NOMO-1 treated with dmso at 0.1 percent for 144 hours (cell line): Measurements from ENCODE around the gene KCNJ6.
"Not testable (repeated sequence)": the region's sequence is repeated elsewhere in the genome, so short reads cannot be mapped to it uniquely, and the experiment has no call there.

Source experiments
- DNase-seq: peaks from one replicate; lab custom pipeline; 2025; ENCODE audit not compliant: unreplicated experiment; lab: John Stamatoyannopoulos, UW

The KCNJ6 gene

GRCh38 chr21:37684547-37684946 lies 231.7 kb downstream of the KCNJ6 start:
- no peak for DNase-seq

DNA sequence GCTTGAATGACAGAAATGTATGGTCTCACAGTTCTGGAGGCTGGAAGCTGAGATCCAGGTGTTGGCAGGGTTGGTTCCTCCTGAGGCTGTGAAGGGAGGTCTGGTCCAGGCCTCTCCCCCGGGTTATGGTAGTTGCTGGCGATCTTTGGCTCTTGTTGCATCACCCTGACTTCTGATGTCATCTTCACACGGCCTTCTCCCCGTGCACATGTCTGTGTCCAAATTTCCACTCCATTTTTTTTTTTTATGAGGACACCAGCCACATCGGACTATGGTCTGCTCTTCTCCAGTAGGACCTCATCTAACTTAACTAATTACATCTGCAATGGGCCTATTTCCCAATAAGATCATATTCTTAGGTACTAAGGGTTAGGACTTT lies 232.2 kb downstream of the KCNJ6 start:
- DNase-seq = no peak

GRCh38 chr21:37683396-37684114 lies 232.7 kb downstream of the KCNJ6 start:
- DNase-seq = no peak

GRCh38 chr21:37682966-37683365 lies 233.3 kb downstream of the KCNJ6 start:
- DNase-seq = no peak

DNA sequence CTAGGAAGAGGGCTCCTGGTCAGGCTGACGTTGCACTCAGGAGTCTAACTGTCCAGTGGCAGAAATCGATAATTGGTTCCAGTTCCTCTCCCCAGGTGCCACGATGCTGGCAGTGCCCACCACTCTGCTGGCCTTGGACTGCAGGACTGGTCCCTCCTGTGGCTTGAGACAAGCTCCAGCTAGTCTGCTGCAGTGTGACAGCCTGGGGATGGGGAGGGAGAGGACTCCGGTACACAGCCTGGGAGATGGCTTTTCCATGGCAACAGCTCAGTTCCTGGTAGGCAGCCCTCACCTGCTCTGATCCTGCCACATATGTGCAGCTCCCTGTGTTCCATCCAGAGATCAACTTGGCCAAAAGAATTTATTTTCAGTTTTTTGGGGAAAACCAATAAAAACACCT lies 239.3 kb downstream of the KCNJ6 start:
- no peak for DNase-seq

DNA sequence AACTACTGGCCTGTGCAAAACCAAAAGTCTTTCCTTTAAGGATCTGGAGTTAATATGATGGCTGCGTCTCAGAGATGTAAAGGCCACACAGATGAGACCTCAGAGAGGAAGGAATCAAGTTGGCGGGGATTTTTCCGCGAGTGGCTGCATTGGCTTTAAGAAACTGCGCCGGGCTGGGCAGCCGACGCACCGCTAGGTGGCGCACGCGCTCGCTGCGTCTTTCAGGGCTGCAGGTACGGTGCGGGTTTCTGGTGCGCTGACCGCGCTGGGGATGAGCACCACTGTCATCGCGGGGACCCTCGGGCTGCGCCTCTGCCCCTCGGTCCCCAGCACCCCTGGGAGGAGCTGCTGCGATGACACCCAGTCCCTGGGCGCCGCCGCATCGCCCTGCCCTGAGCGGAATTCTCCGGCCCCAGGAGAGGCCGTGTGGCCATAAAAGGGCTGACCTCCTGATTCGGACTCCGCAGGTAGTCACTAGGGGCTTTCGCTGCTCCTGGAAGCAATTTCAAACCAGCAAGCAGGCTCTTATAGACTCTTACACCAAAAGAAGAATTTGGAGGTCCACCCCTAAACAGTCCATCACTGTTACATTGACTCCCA lies 241.0 kb downstream of the KCNJ6 start:
- DNase-seq = peak; percentile 0

GRCh38 chr21:37673801-37674575 lies 242.3 kb downstream of the KCNJ6 start:
- DNase-seq = no peak

DNA sequence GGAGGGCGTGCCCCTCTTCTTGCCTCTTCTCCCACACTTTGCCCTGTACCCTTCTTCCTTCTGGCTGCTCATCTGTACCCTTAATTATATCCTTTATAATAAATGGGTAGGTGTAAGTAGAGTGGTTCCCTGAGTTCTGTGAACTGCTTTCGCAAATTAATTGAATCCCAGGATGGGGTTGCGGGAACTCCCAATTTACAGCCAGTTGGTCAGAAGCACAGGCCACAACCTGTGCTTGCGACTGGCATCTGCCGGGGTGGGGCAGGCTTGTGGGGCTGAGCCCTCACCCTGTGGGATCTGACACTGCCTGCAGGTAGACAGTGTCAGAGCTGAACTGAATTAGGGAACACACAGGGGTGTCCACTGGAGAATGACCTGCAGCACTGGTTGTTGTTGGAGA lies 244.9 kb downstream of the KCNJ6 start:
- DNase-seq = no peak

GRCh38 chr21:37670883-37671282 lies 245.4 kb downstream of the KCNJ6 start:
- no peak for DNase-seq

GRCh38 chr21:37669249-37669648 lies 247.0 kb downstream of the KCNJ6 start:
- DNase-seq = no peak

DNA sequence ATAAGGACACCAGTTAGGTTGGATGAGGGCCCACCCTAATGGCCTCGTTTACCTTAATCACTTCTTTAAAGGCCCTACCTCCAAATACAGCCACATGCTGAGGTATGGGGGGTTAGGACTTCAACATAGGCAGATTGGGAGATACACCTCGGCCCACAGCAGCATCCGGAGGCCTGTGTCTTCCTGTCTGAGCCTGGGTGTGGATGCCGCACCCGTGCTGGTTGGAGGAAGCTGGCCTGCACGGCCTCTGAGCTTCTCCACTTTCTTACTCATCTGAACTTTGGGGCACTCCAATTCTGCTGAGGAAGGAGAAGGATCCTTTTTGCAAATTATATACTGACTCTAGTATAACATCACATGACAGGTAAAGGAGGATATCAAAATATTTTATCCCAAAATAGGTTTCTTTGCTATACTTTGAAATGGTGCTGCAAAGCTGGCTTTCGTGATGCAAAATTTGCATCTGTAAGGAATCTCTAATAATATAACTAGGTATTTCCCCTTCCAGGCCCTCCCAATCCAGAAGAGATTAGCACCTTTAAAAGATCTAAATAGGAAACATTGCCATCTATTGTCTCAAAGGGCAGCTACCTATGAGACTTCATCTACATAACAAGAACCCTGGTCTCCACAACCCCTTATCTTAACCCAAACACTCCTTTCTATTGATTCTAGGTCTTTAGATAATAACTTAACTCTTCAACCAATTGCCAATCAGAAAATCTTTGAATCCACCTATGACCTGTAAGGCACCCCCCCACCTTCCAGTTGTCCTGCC lies 247.6 kb downstream of the KCNJ6 start:
- DNase-seq = no peak

DNA sequence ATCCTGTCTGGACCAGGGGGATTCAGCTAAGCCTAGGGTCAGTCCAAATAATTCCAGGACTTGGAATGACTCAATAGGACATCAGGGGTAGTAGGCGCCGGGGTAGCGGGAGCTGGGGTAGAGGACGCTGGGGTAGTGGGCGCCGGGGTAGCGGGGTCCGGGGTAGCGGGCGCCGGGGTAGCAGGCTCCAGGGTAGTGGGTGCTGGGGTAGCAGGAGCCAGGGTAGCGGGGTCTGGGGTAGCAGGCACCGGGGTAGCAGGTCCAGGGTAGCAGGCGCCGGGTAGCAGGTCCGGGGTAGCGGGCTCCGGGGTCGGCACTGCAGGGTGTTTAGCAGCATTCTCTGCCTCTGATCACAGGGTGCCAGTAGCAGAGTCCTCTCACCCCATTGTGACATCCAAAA lies 248.9 kb downstream of the KCNJ6 start:
- no peak for DNase-seq

DNA sequence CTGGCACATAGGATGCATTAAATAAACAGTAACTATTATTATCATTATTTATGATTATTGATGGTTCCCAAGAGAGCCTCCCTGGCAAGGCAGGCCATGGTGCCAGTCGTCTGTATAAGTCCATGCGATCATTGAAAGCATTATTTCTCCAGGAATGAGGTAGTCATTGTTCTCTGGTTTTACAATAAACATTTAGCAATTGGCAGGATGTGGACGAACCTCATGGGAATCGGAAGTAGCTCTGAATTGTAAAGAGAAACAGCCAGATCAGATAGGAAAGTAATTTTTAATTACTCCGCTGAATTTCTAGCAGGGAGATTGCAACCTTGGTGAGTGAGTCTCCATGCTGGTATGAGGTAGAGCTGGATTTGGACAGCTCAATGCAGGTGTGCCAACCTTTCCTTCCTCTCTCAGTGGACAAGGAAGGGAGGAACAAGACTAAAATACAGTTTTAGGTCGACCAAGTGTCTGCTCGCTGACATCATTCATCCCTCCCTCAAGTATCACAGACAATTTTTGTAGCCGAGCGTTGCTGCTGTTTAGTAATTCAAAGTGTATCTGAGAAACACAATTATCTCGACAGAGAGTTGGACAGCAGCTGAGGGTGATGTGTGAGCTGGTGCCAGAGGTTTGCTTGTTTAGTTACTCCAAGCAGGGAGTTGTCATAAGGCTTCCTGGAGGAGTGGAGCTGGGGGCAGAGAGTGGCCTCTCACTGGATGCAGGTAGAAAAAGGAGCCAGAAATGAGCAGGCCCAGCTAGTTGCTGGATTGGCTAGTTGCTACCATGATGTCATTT lies 250.8 kb downstream of the KCNJ6 start:
- no peak for DNase-seq

GRCh38 chr21:37662227-37662626 lies 254.0 kb downstream of the KCNJ6 start:
- DNase-seq = not testable (repeated sequence)

GRCh38 chr21:37660709-37661108 lies 255.5 kb downstream of the KCNJ6 start:
- no peak for DNase-seq

- no peak for DNase-seq
These were observed 256.4 kb downstream of the KCNJ6 start for GRCh38 chr21:37659874-37660273.

DNA sequence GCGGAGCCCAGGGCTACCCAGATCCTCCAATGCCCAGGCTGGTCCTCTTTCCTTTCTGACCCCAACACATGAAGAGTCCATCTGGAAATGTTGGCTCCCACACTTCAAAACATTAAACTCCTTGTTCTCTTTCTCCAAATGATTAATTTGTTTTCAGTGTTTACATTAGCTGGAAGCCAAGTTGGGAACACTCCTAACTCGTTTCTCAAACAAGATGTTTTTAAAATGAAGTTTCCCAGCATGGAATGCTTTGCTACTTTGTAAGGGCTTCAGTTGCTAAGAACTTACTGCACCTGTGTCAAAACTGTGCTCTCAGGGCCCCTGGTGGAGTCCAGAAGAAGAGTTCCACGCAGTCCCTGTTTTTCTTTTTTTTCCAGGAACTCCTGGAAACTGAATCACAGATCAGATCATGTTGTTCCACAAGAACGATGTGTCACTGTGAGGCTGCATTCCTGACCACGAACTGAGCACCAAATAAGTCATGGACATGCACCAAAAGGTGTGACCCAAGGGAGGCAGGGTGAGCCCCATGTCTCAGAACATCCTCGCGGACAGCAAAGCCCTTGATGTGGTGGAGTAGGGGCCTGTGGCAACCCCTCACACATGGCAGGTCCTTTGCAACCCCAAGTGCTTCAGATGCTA lies 257.3 kb downstream of the KCNJ6 start:
- no peak for DNase-seq

GRCh38 chr21:37658121-37658816 lies 258.0 kb downstream of the KCNJ6 start:
- no peak for DNase-seq

DNA sequence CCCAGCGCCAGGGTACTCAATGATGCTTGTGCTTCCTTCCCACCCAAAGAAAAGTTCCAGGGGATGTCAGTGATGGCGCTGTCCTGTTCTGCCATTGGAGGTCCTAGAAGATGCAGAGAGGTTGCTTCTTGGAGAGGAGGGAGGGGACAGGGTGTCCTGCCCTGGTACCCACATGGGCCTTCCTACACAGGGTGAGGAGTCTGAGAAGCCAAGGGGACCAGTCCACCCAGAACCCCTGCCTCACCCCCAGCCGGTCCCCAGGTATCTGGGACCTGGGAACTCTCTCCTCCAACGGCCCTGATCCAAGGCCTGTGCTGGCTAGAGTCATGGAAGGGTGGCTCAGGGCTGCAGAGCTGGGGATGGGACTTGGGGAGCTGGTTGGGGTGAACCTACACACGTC lies 259.4 kb downstream of the KCNJ6 start:
- no peak for DNase-seq
